Liver (tissue), 9 donors: ENCODE data around the gene MSI2. TPM values are rescaled to one million over a fixed set of nuclear protein-coding genes. Genes with fewer than 3 reads are reported as not detected.

ENCODE experiments used
- DNase-seq: peaks from one replicate; pipeline ENCODE4 v3.0.0-alpha.2; 2017; ENCODE audit warnings: low spot score
- H3K27ac ChIP-seq, 2 donors: one replicate each; pipeline ENCODE4 v1.7.0; 2013; ENCODE audit warnings: inconsistent platforms in 2 of 2, low read length in 2 of 2, control low read depth in 1 of 2, low read depth in 1 of 2, mild to moderate bottlenecking in 1 of 2
- H3K27me3 ChIP-seq, 4 donors: one replicate each; pipeline versions ENCODE4 v1.6.1 to v1.7.0; 2013; ENCODE audit warnings: low read length in 3 of 4, inconsistent platforms in 1 of 4, mild to moderate bottlenecking in 1 of 4, moderate library complexity in 1 of 4; ENCODE audit not compliant: control insufficient read depth in 4 of 4, insufficient read depth in 4 of 4
- H3K36me3 ChIP-seq, 4 donors: one replicate each; pipeline versions ENCODE4 v1.6.1 to v1.7.0; 2013; ENCODE audit warnings: low read length in 3 of 4, mild to moderate bottlenecking in 3 of 4, low read depth in 1 of 4, moderate library complexity in 1 of 4; ENCODE audit not compliant: control insufficient read depth in 4 of 4, insufficient read depth in 3 of 4
- H3K4me1 ChIP-seq, 4 donors: one replicate each; pipeline versions ENCODE4 v1.6.1 to v1.7.0; 2013; ENCODE audit warnings: low read length in 3 of 4, mild to moderate bottlenecking in 3 of 4, moderate library complexity in 1 of 4; ENCODE audit not compliant: control insufficient read depth in 4 of 4, insufficient read depth in 4 of 4
- H3K4me3 ChIP-seq, 3 donors: one replicate each; pipeline versions ENCODE4 v1.6.1 to v1.7.0; 2013; ENCODE audit warnings: low read length in 3 of 3, control low read depth in 1 of 3, low read depth in 1 of 3, mild to moderate bottlenecking in 1 of 3
- H3K9ac ChIP-seq, 2 donors: one replicate each; pipeline ENCODE4 v1.7.0; 2013; ENCODE audit warnings: low read length in 2 of 2, mild to moderate bottlenecking in 2 of 2, moderate library complexity in 2 of 2, control low read depth in 1 of 2, low read depth in 1 of 2
- H3K9me3 ChIP-seq, 4 donors: one replicate each; pipeline versions ENCODE4 v1.6.1 to v1.7.0; 2013; ENCODE audit warnings: low read length in 3 of 4; ENCODE audit not compliant: control insufficient read depth in 4 of 4
- ATF3 ChIP-seq: IDR thresholded peaks from 2 replicates; pipeline ENCODE4 v1.6.1; 2016; ENCODE audit warnings: antibody characterized with exemption
- CTCF ChIP-seq: fragments of 150-350 bp; IDR thresholded peaks from 2 replicates; pipeline ENCODE4 v1.5.1; 2017; ENCODE audit warnings: improper control_type of control experiment, low read depth, low read length; ENCODE audit not compliant: missing input control
- EGR1 ChIP-seq, 2 donors: IDR thresholded peaks; 2 replicates each; pipeline ENCODE4 v1.6.1; 2016 to 2018; ENCODE audit warnings: antibody characterized with exemption in 2 of 2, low read depth in 2 of 2
- FOXA1 ChIP-seq: IDR thresholded peaks from 2 replicates; pipeline ENCODE4 v1.6.1; 2016; ENCODE audit warnings: antibody characterized with exemption
- FOXA2 ChIP-seq: IDR thresholded peaks from 2 replicates; pipeline ENCODE4 v1.6.1; 2016; ENCODE audit warnings: antibody characterized with exemption
- GABPA ChIP-seq, 2 donors: IDR thresholded peaks in 1 of 2; conservative IDR thresholded peaks in 1 of 2; 2 replicates each; pipeline ENCODE4 v1.6.1; 2016; ENCODE audit warnings: antibody characterized with exemption in 2 of 2, mild to moderate bottlenecking in 1 of 2, moderate library complexity in 1 of 2
- HNF4G ChIP-seq: IDR thresholded peaks from 2 replicates; pipeline ENCODE4 v1.6.1; 2016; ENCODE audit warnings: antibody characterized with exemption
- JUND ChIP-seq, 2 donors: IDR thresholded peaks; 2 replicates each; pipeline ENCODE4 v1.6.1; 2016; ENCODE audit warnings: antibody characterized with exemption in 2 of 2
- MAX ChIP-seq: IDR thresholded peaks from 2 replicates; pipeline ENCODE4 v1.6.1; 2016; ENCODE audit warnings: antibody characterized with exemption
- NR2F2 ChIP-seq: IDR thresholded peaks from 2 replicates; pipeline ENCODE4 v1.6.1; 2016; ENCODE audit warnings: antibody characterized with exemption
- RAD21 ChIP-seq, 2 donors: IDR thresholded peaks; 2 replicates each; pipeline ENCODE4 v1.6.1; 2016; ENCODE audit warnings: antibody characterized with exemption in 2 of 2, mild to moderate bottlenecking in 2 of 2
- REST ChIP-seq: IDR thresholded peaks from 2 replicates; pipeline ENCODE4 v1.6.1; 2016; ENCODE audit warnings: antibody characterized with exemption, mild to moderate bottlenecking
- RXRA ChIP-seq, 2 donors: IDR thresholded peaks; 2 replicates each; pipeline ENCODE4 v1.6.1; 2017 to 2018; ENCODE audit warnings: antibody characterized with exemption in 2 of 2, mild to moderate bottlenecking in 1 of 2
- SP1 ChIP-seq: IDR thresholded peaks from 2 replicates; pipeline ENCODE4 v1.6.1; 2018; ENCODE audit warnings: antibody characterized with exemption, mild to moderate bottlenecking
- TAF1 ChIP-seq: conservative IDR thresholded peaks from 2 replicates; pipeline ENCODE4 v1.6.1; 2016; ENCODE audit warnings: antibody characterized with exemption, mild to moderate bottlenecking
- YY1 ChIP-seq: IDR thresholded peaks from 2 replicates; pipeline ENCODE4 v1.6.1; 2016; ENCODE audit warnings: antibody characterized with exemption, mild to moderate bottlenecking
- ZBTB33 ChIP-seq: IDR thresholded peaks from 2 replicates; pipeline ENCODE4 v1.6.1; 2016; ENCODE audit warnings: antibody characterized with exemption
- WGBS: extraction: QIAGEN DNeasy Blood & Tissue Kit; methylation state at CpG from one replicate; pipeline ENCODE4 v1.1.7; 2013; 5-methylcytosine and 5-hydroxymethylcytosine counted together
- polyA plus RNA-seq, 2 donors: library from polyadenylated mRNA; stranded (reverse) in 1 of 2; unstranded in 1 of 2; fragments of 200-250 nt in 1 of 2; fragments of >200 nt in 1 of 2; fragmentation: Nextera tagmentation in 1 of 2; extraction: Ambion mirVana in 1 of 2; gene quantifications; one replicate each; pipeline versions ENCODE4 v1.2.1 to v1.2.3, GENCODE V29; 2013 to 2015
- total RNA-seq, 2 donors: library from RNA; depleted of rRNA; stranded (reverse); fragments of >200 nt; gene quantifications; one replicate each; pipeline ENCODE4 v1.2.3, GENCODE V29; 2014
- donor health status: healthy.
- donor health status: healthy.
- donor health status: healthy.
- donor health status: healthy.
- donor health status: healthy.

Gene MSI2
- total and polyA plus RNA-seq, 4 donors: 5.7 to 15.6 (median 9.2) TPM

DNA sequence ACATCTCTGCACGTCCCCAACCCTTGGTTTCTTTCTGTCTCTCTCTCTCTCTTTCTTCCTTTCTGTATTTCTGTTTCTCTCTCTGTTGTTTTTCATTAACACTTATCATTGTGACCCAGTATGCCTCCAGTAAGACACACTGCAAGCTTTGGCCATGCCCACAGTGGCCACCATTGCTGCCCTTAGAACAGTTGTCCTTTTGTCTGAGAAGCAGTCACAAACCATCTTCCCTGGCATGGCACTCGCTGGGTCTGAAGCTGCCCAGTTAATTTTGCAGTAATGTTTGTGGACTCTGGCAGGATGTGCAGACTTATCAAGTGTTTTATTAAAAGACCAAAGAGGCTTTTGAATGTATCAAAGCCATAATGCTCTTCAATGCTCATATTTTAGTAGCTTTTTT, 146.9 kb downstream of the MSI2 start:
- Histone ChIP-seq H3K36me3 (peaks cover 0 to 6% (median 0%) of the 10 kb centered on the region in 4 donors), H3K9me3 (no peaks in the 10 kb centered on the region), H3K4me3 (no peak overlapping the region), H3K9ac (no peak overlapping the region), H3K4me1 (no peaks in the 10 kb centered on the region), H3K27me3 (no peaks in the 10 kb centered on the region), H3K27ac (no peak overlapping the region)
- DNase-seq: no peak
- WGBS: 92% methylated on average over 2 of the region's 2 CpGs
- TF ChIP-seq SP1: no peak
- TF ChIP-seq RXRA (IDR thresholded peaks at IDR 0.05): no peak
- no peak for TF ChIP-seq ZBTB33
- no peak for TF ChIP-seq FOXA2
- TF ChIP-seq FOXA1: no peak
- no peak for TF ChIP-seq MAX
- no peak for TF ChIP-seq YY1
- TF ChIP-seq GABPA (IDR thresholded peaks at IDR 0.05 in 1 of 2, conservative IDR thresholded peaks at IDR 0.05 in 1 of 2): no peak
- no peak for TF ChIP-seq HNF4G
- TF ChIP-seq RAD21 (IDR thresholded peaks at IDR 0.05): no peak
- no peak for TF ChIP-seq REST
- no peak for TF ChIP-seq TAF1
- no peak for TF ChIP-seq ATF3
- no peak for TF ChIP-seq NR2F2
- TF ChIP-seq EGR1 (IDR thresholded peaks at IDR 0.05; ENCODE audit: low read depth in 2 of 2): no peak
- no peak for TF ChIP-seq JUND (IDR thresholded peaks at IDR 0.05)
- TF ChIP-seq CTCF: no peak

DNA sequence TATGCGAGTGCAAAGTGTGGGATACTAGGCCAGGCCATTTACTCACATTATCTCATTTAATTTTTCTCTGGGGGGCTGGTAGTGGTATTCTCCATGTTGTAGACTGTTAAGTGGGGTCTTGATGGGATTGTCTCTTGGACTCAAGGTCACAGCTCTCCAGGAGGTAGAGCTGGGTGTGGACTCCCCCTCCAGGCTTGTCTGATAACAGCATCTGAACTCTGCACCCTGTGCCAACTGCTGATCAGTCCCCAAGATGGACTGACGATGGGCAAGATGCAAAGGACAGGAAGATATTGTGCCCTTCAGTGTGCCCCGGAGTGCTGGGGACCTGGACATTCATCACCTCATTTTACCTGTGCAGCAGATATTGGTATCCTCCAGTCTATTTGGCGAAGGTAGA, 147.8 kb downstream of the MSI2 start:
- Histone ChIP-seq H3K27ac (no peak overlapping the region), H3K4me1 (no peaks in the 10 kb centered on the region), H3K9ac (no peak overlapping the region), H3K27me3 (no peaks in the 10 kb centered on the region), H3K36me3 (peaks cover 0 to 6% (median 0%) of the 10 kb centered on the region in 4 donors), H3K9me3 (no peaks in the 10 kb centered on the region), H3K4me3 (no peak overlapping the region)
- DNase-seq: no peak
- WGBS: 96% methylated on average over 4 of the region's 4 CpGs
- TF ChIP-seq RAD21 (IDR thresholded peaks at IDR 0.05) (peak in 1 of 2 donors; percentile 66), FOXA2 (no peak)
